Cardiac fibroblast (primary cell): ENCODE data around the gene TCEAL4.
A peak's percentile ranks its signal among the peaks of the same experiment; 100 is the strongest.

Experiments used
- DNase-seq, 2 donors: peaks; one replicate each; pipeline versions ENCODE4 v3.0.0 to v3.0.0-alpha.2; 2010; ENCODE audit warnings: low read depth in 2 of 2
- H3K4me3 ChIP-seq, 2 donors: replicated peaks in 1 of 2; 1 replicate in 1 of 2; 2 replicates in 1 of 2; pipeline ENCODE4 v1.5.1; 2011; ENCODE audit warnings: low read depth in 2 of 2, low read length in 2 of 2, mild to moderate bottlenecking in 2 of 2, moderate library complexity in 1 of 2
- CTCF ChIP-seq: IDR thresholded peaks from one replicate; pipeline ENCODE4 v1.5.1; 2011; ENCODE audit warnings: low read depth, mild to moderate bottlenecking, low read length, inconsistent platforms

TCEAL4 gene

GRCh38 chrX:103626855-103627254 is 41.5 kb downstream of the TCEAL4 start:
- no peak for TF ChIP-seq CTCF
- no peak overlapping the region for H3K4me3 ChIP-seq
- peak in 1 of 2 donors; percentile 65 for DNase-seq

DNA sequence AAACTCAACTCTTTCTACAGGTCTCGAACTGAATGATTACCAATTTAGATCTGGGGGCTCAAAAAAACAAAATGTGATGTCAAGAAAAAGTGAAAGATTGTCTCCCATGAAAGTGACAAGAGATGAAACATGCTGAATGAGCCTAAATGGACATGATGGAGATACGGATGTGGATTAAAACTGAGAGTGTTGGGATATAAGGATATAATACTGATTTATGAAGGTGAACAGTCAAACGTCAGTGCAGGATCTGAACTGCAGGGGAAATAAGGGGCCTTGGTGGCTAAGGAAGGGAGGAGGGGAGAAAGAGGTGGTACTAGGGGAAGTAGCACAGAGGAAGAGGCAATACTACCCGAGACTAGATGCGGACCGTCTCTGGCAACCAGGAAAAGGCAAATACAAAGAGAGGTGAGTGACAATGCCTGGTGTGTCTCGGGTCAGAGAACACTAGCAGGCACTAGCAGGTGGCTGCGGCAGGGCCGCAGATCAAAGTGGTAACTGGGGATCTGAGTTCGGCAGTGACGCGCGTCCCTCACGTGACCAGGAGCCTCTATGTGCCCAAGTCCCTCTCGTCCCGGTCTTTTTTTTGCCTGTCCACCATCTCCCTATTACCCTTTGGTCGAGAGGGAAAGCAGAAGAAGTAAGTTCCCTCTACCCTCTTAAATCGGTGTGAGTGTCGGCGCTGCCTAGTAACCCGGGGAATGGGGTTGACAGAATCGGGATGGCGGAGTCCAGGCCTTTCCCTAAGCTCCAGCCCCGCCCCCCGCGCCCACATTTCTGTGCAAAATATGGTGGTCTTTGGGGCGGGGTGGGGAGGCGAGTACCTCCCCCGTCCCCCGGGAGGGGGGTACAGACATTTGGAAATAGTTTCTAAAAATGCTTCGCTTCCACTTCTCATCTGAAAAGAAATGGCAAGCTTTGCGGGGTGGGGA is 43.3 kb downstream of the TCEAL4 start, which contains the start of gene TCEAL1:
TSS of gene TCEAL1 (plus strand) at position 590 of the 932 bp plus-strand sequence. CDS start 942 bp downstream, outside the sequence.
- TF ChIP-seq CTCF, result no peak
- H3K4me3 ChIP-seq, result peak within 1 kb of the TSS; percentile 60 to 61
- DNase-seq, result peak; percentile 33 to 40

- DNase-seq, result peak; percentile 60 to 76
- H3K4me3 ChIP-seq, result peak overlapping the region; percentile 60 to 61
- TF ChIP-seq CTCF, result peak; percentile 50
Measured at GRCh38 chrX:103629318-103630170, 44.2 kb downstream of the TCEAL4 start.

DNA sequence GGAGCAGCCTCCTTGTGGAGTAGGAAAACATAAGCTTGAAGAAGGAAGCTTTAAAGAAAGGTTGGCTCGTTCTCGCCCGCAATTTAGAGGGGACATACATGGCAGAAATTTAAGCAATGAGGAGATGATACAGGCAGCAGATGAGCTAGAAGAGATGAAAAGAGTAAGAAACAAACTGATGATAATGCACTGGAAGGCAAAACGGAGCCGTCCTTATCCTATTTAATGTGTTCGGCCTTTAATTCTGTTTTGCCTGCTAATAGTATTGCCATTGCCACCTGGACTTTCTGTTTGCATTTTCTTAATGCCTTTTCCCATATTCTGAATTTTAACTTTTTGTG is 44.8 kb downstream of the TCEAL4 start:
- H3K4me3 ChIP-seq, result peak overlapping the region; percentile 60 to 61
- no peak for TF ChIP-seq CTCF
- DNase-seq, result no peak

DNA sequence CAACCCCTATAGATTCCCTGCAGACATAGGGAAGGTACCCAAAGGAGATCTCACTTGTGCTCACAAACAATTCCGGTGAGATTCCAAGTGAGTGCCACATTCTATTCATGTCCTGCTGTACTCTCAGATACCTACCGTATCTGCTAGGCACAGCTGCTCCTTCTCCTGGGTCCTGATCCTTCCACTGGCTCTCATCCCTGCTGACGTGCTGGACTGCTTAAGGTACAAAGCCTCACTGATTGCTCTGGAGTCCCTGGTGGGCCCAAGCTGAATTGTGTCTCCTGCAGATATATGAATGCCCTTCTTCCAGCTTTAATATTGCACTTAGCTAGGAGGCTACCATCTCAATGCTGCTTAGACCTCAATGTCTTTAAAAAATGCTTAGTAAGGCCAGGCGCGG is 45.8 kb downstream of the TCEAL4 start:
- DNase-seq, result no peak
- H3K4me3 ChIP-seq, result no peak overlapping the region
- no peak for TF ChIP-seq CTCF

GRCh38 chrX:103635436-103635835 is 50.1 kb downstream of the TCEAL4 start:
- no peak for DNase-seq
- H3K4me3 ChIP-seq, result no peak overlapping the region
- no peak for TF ChIP-seq CTCF
